GM12878 (cell line): Measurements from ENCODE around the gene CDC45. TPM values are rescaled to one million over a fixed set of nuclear protein-coding genes. Genes with fewer than 3 reads are reported as not detected.

Experiments
- ATAC-seq: fragments of 200-7000 bp; cut with Tn5 transposase; 3 replicates; pipeline ENCODE4 v1.9.1; 2020; ENCODE audit warnings: mild to moderate bottlenecking, moderate library complexity
- BruUV-seq: library from RNA; stranded (reverse); fragments of 400-500 nt; replicated peaks from 2 replicates; lab custom pipeline; 2021; lab: Mats Ljungman, UMichigan
- CTCF ChIA-PET: fragments of 300-600 bp; sonication (Branson Sonifier 250); formaldehyde crosslinking; extraction: SDS; loops from one replicate; lab custom pipeline; 2021; ENCODE audit warnings: inconsistent platforms; lab: Yijun Ruan, JAX
- POLR2A ChIA-PET: fragments of 350-600 bp; formaldehyde crosslinking; extraction: SDS; loops from one replicate; lab custom pipeline; 2021; ENCODE audit warnings: inconsistent platforms; lab: Charles Lee
- RAD21 ChIA-PET: fragments of 300-600 bp; sonication (Branson Sonifier 250); formaldehyde crosslinking; loops from one replicate; lab custom pipeline; 2023; ENCODE audit warnings: antibody characterized with exemption; ENCODE audit not compliant: unreplicated experiment; lab: Charles Lee
- SMC1A ChIA-PET: fragments of 300-600 bp; sonication (Branson Sonifier 250); formaldehyde crosslinking; loops from one replicate; lab custom pipeline; 2023; ENCODE audit not compliant: unreplicated experiment, uncharacterized antibody; lab: Charles Lee
- DNase-seq: peaks from one replicate; pipeline ENCODE4 v3.0.0-alpha.2; 2011; ENCODE audit warnings: low read depth, low spot score
- FAIRE-seq: peaks from 3 replicates; lab custom pipeline; 2011; peaks lifted over from hg19 to GRCh38; lab: Jason Lieb, UNC
- H2AFZ ChIP-seq: 2 replicates; pipeline ENCODE4 v1.6.0; 2011; ENCODE audit warnings: low read depth, low read length, control low read depth; ENCODE audit not compliant: control insufficient read depth
- H3K27ac ChIP-seq: 2 replicates; pipeline ENCODE4 v1.5.1; 2011; ENCODE audit warnings: control low read depth; ENCODE audit not compliant: control insufficient read depth, insufficient read depth
- H3K27me3 ChIP-seq, 2 experiments: replicated peaks in 1 of 2; 2 replicates each; pipeline versions ENCODE4 v1.6.0 to v1.6.1; 2011; ENCODE audit warnings: low read length in 1 of 2; ENCODE audit not compliant: control insufficient read depth in 2 of 2, insufficient read depth in 2 of 2
- H3K36me3 ChIP-seq, 2 experiments: 2 replicates each; pipeline ENCODE4 v1.5.1; 2011; ENCODE audit warnings: low read length in 1 of 2; ENCODE audit not compliant: control insufficient read depth in 2 of 2, insufficient read depth in 2 of 2
- H3K4me1 ChIP-seq: 2 replicates; pipeline ENCODE4 v1.6.1; 2011; ENCODE audit warnings: mild to moderate bottlenecking, low read length, moderate library complexity, mixed read lengths; ENCODE audit not compliant: control insufficient read depth, insufficient read depth
- H3K4me2 ChIP-seq: 2 replicates; pipeline ENCODE4 v1.6.0; 2011; ENCODE audit warnings: control low read depth; ENCODE audit not compliant: control insufficient read depth, insufficient read depth
- H3K4me3 ChIP-seq: fragments of 200-600 bp; sonication (generic); 2 replicates; pipeline ENCODE4 v1.5.1; 2016
- H3K79me2 ChIP-seq: 2 replicates; pipeline ENCODE4 v1.6.0; 2011; ENCODE audit warnings: low read length; ENCODE audit not compliant: control insufficient read depth, insufficient read depth
- H3K9ac ChIP-seq: 2 replicates; pipeline ENCODE4 v1.8.0; 2011; ENCODE audit warnings: low read length, control low read depth, mixed read lengths; ENCODE audit not compliant: control insufficient read depth, insufficient read depth
- H3K9me3 ChIP-seq: replicated peaks from 3 replicates; pipeline ENCODE4 v1.5.1; 2011; ENCODE audit warnings: mild to moderate bottlenecking, low read length; ENCODE audit not compliant: control insufficient read depth, insufficient read depth
- H4K20me1 ChIP-seq: 2 replicates; pipeline ENCODE4 v1.6.0; 2011; ENCODE audit not compliant: control insufficient read depth, insufficient read depth
- CBFB ChIP-seq: IDR thresholded peaks from 2 replicates; pipeline ENCODE4 v1.6.1; 2016; ENCODE audit warnings: antibody characterized with exemption, low read depth
- CREB1 ChIP-seq: IDR thresholded peaks from 2 replicates; pipeline ENCODE4 v1.6.1; 2012; ENCODE audit warnings: low read depth, mild to moderate bottlenecking, inconsistent platforms
- JUNB ChIP-seq: IDR thresholded peaks from 2 replicates; pipeline ENCODE4 v1.6.1; 2016; ENCODE audit warnings: antibody characterized with exemption, mild to moderate bottlenecking
- LARP7 ChIP-seq: fragments of 450-650 bp; IDR thresholded peaks from 2 replicates; pipeline ENCODE4 v1.6.1; 2017; ENCODE audit warnings: mild to moderate bottlenecking
- POLR2AphosphoS5 ChIP-seq: IDR thresholded peaks from 2 replicates; pipeline ENCODE4 v1.6.1; 2011; ENCODE audit warnings: mild to moderate bottlenecking, low read length, inconsistent platforms
- SIX5 ChIP-seq: IDR thresholded peaks from 2 replicates; pipeline ENCODE4 v1.6.1; 2011; ENCODE audit warnings: mild to moderate bottlenecking, low read depth, low read length, moderate library complexity; ENCODE audit not compliant: severe bottlenecking
- SP1 ChIP-seq: IDR thresholded peaks from one replicate; pipeline ENCODE4 v1.6.1; 2011; ENCODE audit warnings: low read depth, low read length
- WRNIP1 ChIP-seq: IDR thresholded peaks from 2 replicates; pipeline ENCODE4 v1.6.1; 2011; ENCODE audit warnings: low read depth, low read length, improper control_type of control experiment, borderline replicate concordance
- ZNF207 ChIP-seq: fragments of 450-650 bp; IDR thresholded peaks from 2 replicates; pipeline ENCODE4 v1.6.1; 2014; ENCODE audit warnings: antibody characterized with exemption, mild to moderate bottlenecking, borderline replicate concordance
- ZNF274 ChIP-seq: IDR thresholded peaks from one replicate; pipeline ENCODE4 v1.8.0; 2011; ENCODE audit not compliant: insufficient read length, insufficient read depth
- ZNF622 ChIP-seq: fragments of 450-650 bp; IDR thresholded peaks from 2 replicates; pipeline ENCODE4 v1.6.1; 2017; ENCODE audit warnings: mild to moderate bottlenecking, inconsistent platforms
- WGBS: methylation state at CpG from one replicate; pipeline ENCODE4 v1.1.6; 2016; ENCODE audit warnings: low lambda C conversion rate; ENCODE audit not compliant: insufficient replicate concordance, insufficient coverage; ENCODE audit errors: missing lambda C conversion rate; 5-methylcytosine and 5-hydroxymethylcytosine counted together
- in situ Hi-C: fragments of 300-500 bp; cut with MboI; formaldehyde crosslinking; loops from 9 replicates; pipeline ENCODE4 v1.14.3; 2018; ENCODE audit warnings: mixed read lengths
- intact Hi-C: fragments of 100-400 bp; cut with micrococcal nuclease; formaldehyde crosslinking; loops from one replicate; pipeline ENCODE4 v1.14.2; 2022; ENCODE audit not compliant: unreplicated experiment
- polyA plus RNA-seq, 11 experiments: library from polyadenylated mRNA; depleted of rRNA in 4 of 11; unstranded in 6 of 11; stranded (reverse) in 5 of 11; fragments of >200 nt; fragmentation: Nextera tagmentation in 4 of 11; fragmentation: Illumina TruSeq in 1 of 11; extraction: Ambion mirVana in 4 of 11; extraction: Trizol in 1 of 11; gene quantifications; 1 replicate in 1 of 11; 2 replicates in 10 of 11; pipeline versions ENCODE4 v1.2.1 to v1.2.3, GENCODE V29; 2011 to 2016; ENCODE audit warnings: inconsistent platforms in 2 of 11, missing spikeins in 2 of 11, low read depth in 1 of 11
- total RNA-seq, 4 experiments: library from RNA; depleted of rRNA in 3 of 4; stranded (reverse); fragments of >200 nt in 3 of 4; fragmentation: Illumina TruSeq in 1 of 4; extraction: Trizol in 1 of 4; gene quantifications; 2 replicates each; pipeline versions ENCODE4 v1.2.1 to v1.2.3, GENCODE V29; 2013 to 2021
- TF ChIP-seq, protein P1 (sequence below): fragments of 450-650 bp; IDR thresholded peaks from 2 replicates; pipeline ENCODE4 v1.6.1; 2017; ENCODE audit warnings: mild to moderate bottlenecking, low read depth, inconsistent platforms; ENCODE audit not compliant: poor library complexity, severe bottlenecking

Gene CDC45
- total and polyA plus RNA-seq, 10 of the 15 experiments (the other 5 are each of a cell fraction or from before 2014, with no cell fraction given) = 40.8 to 88.5 (median 54.2) TPM

DNA sequence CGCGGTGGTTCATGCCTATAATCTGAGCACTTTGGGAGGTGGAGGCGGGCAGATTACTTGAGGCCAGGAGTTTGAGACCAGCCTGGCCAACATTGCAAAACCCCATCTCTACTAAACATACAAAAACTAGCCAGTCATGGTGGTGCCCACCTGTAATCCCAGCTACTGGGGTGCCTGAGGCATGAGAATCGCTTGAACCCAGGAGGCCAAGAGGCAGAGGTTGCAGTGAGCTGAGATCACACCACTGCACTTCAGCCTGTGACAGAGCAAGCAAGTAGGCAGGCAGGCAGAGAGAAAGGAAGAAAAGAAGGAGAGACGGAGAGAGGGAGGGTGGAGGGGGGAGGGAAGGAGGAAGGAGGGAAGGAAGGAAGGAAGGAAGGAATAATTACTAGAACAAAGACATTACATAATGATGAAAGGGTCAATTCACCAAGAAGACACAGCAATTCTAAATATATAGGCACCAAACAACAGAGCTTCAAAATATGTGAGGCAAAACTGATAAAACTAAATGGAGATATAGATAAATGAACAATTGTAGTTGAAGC is 58.3 kb downstream of the CDC45 start:
- ChIA-PET SMC1A (interaction anchor here (0.7 to 1.0 kb wide), 2 partner anchors 49 to 238 kb away, joined by 3 read pairs; no protein-coding TSS in a partner anchor), CTCF (no interaction called here), RAD21 (no interaction called here), POLR2A (no interaction called here)
- FAIRE-seq = no peak
- Histone ChIP-seq H3K9ac (no peak overlapping the region), H3K9me3 (no peaks in the 10 kb centered on the region), H4K20me1 (no peaks in the 10 kb centered on the region), H3K4me3 (no peak overlapping the region), H2AFZ (no peak overlapping the region), H3K36me3 (no peaks in the 10 kb centered on the region), H3K4me2 (no peak overlapping the region), H3K79me2 (no peaks in the 10 kb centered on the region), H3K27ac (no peak overlapping the region), H3K27me3 (no peaks in the 10 kb centered on the region; a peak in 1 of 4 replicates), H3K4me1 (no peaks in the 10 kb centered on the region)
- 55% methylated on average over 4 of the region's 5 CpGs for WGBS
- DNase-seq = no peak
- in situ Hi-C loops = no loop called here
- no TSS peak for BruUV-seq
- TF ChIP-seq ZNF207 (no peak), WRNIP1 (no peak), CREB1 (no peak), LARP7 (no peak), ZNF622 (no peak), POLR2AphosphoS5 (no peak), SP1 (no peak), ZNF274 (no peak), SIX5 (no peak), JUNB (no peak), CBFB (no peak)
- TF ChIP-seq, protein P1, sequence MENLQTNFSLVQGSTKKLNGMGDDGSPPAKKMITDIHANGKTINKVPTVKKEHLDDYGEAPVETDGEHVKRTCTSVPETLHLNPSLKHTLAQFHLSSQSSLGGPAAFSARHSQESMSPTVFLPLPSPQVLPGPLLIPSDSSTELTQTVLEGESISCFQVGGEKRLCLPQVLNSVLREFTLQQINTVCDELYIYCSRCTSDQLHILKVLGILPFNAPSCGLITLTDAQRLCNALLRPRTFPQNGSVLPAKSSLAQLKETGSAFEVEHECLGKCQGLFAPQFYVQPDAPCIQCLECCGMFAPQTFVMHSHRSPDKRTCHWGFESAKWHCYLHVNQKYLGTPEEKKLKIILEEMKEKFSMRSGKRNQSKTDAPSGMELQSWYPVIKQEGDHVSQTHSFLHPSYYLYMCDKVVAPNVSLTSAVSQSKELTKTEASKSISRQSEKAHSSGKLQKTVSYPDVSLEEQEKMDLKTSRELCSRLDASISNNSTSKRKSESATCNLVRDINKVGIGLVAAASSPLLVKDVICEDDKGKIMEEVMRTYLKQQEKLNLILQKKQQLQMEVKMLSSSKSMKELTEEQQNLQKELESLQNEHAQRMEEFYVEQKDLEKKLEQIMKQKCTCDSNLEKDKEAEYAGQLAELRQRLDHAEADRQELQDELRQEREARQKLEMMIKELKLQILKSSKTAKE = no peak
- intact Hi-C loops = no loop called here
- no peak for ATAC-seq
